NK-92 treated with Interleukin-12 subunit alpha and Interleukin-12 subunit beta, amount 100 ng/mL, for 24 hours (cell line): ENCODE data around the gene SSRP1.
"Not testable (repeated sequence)": the region's sequence is repeated elsewhere in the genome, so short reads cannot be mapped to it uniquely, and the experiment has no call there.

Experiments
- DNase-seq: peaks from one replicate; lab custom pipeline; 2025; lab: John Stamatoyannopoulos, UW

The SSRP1 gene

DNA sequence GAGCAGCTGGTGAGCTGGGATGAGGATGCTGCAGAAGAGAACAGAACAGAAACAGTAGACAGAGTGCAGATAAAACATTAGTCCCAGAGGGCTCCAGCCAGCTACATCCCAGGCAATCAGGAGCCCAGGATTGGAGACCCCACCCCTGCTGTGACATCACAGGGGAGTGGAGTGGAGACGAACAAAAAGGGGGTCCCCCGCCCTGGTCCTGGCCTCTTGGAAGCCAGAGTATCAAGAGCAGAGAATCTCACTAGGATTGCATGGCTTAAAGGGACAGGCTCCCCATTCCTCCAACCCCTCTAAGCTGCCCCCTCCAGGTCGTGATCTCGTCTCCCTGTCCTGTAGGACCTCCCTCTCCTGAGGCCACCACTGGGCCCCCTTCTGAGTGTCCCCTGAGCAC is 2.5 kb upstream of the SSRP1 start, which contains the start of gene P2RX3:
TSS of gene P2RX3 (plus strand) at position 211 of the 400 bp plus-strand sequence. CDS start 199 bp downstream, outside the sequence.
- DNase-seq, result no peak

DNA sequence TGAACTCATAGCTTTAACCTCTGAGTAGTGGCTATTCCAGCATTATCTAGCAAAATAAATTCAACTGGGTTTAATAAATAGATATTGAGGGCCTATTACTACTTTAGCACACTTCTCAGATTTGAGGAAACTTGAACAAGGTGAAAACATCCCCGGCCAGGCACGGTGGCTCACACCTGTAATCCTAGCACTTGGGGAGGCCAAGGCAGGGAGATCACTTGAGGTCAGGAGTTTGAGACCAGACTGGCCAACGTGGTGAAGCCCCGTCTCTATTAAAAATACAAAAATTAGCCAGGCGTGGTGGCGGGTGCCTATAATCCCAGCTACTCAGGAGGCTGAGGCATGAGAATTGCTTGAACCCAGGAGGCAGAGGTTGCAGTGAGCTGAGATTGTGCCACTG is 1.2 kb upstream of the SSRP1 start:
- not testable (repeated sequence) for DNase-seq

DNA sequence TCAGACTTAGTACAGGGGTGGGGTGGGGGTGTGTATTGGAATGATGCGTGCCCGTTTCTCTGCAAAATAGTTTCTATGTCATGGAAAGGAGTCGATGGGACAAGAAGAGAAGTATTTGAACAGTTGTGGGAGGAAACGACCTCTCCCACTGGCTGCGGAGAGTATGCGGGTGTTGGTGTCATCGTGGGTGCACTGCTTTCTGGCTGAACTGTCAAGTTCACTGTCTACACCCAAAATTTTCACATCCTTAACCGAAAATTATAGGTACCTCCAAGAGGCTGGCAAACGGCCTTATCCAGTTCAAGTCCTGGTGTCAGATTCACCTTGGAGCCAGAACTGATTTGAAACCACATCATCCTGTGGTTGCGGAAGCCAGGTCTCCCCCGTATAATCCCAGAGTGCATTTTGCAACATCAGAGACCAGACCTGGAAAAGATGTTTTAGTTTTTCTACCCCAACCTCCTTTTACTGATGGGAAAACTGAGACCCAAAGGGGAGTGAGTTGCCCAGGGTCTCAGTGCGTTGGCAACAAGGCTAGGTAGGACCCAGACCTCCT is 497 bp upstream of the SSRP1 start:
- DNase-seq, result no peak

GRCh38 chr11:57335023-57335342 is 709 bp downstream of the SSRP1 start:
- DNase-seq, result no peak

DNA sequence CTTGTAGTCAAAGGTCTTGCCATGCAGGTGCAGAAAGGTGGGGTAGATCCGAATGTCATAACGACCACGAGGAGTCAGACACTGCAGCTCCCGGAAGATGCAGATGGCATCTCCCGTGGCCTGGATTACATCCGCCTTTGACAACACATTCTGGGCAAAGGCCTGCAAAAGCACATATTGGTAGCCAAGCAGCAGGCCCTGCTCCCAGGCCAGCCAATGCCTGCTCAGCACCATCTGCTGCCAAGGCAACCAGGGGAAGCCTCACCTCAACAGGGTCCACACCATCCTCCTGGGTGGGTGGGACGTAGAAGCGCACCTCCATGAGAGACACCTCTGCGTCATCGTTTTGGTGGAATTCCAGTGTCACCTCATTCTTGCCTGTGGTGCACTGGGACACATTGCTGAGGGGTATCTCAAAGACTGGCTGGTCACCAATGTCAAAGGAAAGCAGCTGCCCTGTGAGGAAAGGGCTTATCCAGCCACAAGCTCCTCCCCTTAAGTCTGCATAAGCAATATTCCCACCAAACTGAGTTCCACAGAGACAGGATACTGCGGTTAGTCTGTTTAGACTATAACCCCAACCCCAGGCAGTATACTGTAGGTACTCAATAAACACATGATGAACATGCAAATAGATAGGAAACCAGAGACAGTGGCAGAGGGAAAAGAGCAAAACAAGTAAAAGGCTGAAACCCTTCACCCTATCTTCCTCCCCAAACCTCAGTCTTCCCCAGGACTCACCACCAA is 2.8 kb downstream of the SSRP1 start:
- DNase-seq, result no peak

DNA sequence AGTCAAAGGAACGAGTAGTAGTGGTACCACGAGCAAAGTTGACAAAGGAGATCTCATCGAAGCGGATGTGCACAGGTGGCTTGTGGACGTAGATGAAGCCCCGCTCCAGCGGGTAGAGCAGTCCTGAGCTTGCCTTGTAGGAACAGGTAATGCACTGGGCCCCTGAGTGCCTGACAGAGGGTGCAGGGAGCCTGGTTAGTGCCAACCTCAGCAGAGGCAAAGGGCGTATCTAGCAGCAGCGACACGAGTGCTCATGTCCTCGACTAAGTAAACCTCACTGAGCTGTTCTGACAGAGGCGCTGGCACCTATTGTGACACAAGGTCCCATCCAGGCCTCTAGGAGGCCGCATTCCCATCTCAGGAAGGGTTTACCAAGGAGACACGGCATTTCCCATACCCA is 4.0 kb downstream of the SSRP1 start:
- no peak for DNase-seq

DNA sequence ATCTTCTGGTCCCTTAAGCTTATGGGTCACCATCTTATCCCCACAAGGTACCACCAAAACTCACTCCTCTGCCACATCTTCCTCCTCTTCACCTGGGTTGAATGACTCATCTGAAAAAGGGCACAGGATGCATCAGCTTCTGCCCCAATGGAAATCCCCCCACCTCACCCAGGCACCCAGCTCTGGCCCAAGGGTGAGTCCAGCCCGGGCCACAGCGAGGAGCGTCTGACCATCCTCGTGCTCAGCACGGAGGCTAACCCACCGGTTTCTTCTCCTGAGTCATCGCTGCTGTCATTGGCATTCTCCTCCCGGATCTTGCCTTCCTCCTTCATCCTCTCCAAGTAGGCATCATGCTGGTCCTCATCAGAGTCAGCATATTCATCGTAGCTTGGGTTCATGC is 5.7 kb downstream of the SSRP1 start:
- no peak for DNase-seq

- DNase-seq, result no peak
Measured at GRCh38 chr11:57327721-57328120, 8.0 kb downstream of the SSRP1 start.

- DNase-seq, result no peak
Measured at GRCh38 chr11:57325735-57326048, 10.0 kb downstream of the SSRP1 start.

GRCh38 chr11:57324886-57325734 is 10.6 kb downstream of the SSRP1 start, which contains the start of gene TNKS1BP1:
Gene TNKS1BP1, minus strand, starts transcription at chr11:57324952. Its CDS starts 3,067 bp downstream, at chr11:57321885.
- DNase-seq, result peak; percentile 87

- DNase-seq, result no peak
Measured at GRCh38 chr11:57324154-57324885, 11.4 kb downstream of the SSRP1 start.

GRCh38 chr11:57323855-57324153 is 11.9 kb downstream of the SSRP1 start:
- DNase-seq, result no peak

- DNase-seq, result no peak
Measured at GRCh38 chr11:57323167-57323854, 12.4 kb downstream of the SSRP1 start.

DNA sequence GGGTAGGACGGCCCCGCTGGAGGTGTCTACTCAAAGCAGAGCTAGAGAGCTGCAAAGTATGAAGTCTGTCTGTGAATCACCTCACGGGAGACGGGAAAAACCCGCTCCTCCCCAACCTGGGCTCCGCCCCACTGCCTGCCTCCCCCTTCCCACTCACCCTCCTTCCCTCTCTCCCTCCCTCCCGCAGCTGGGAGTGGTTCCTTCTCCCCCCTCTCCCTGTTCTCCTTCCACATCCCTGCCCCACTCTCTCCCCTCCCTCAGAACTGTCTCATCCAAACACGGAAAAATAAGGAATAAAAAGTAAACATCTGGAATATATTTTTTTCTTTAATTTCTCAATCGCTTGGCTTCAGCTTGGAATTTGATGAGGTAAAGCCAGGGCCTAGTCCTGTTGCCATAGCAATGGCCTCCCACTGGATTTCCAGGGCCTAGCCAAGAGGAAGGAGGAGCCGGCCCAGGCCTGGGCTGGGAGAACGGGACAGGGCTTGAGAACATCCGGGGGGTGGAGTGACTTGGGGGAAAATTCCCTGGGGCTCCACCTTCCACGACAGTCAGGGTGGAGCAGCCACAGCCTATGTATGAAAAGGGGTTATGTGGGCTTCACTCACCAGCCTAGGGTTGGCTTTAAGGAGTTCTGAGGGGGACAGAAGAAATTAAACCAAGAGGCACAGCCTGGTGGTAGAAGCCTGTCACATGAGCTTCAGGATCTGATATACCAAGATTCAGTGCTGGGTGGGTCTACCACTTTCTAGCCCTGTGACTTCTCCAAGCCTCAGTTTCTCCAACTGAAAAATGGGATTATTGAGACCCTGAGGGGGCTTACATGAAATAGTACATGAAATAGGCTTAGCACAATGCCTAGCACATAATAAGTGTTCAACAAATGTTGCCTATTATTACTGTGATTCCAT is 13.2 kb downstream of the SSRP1 start:
- DNase-seq, result no peak

DNA sequence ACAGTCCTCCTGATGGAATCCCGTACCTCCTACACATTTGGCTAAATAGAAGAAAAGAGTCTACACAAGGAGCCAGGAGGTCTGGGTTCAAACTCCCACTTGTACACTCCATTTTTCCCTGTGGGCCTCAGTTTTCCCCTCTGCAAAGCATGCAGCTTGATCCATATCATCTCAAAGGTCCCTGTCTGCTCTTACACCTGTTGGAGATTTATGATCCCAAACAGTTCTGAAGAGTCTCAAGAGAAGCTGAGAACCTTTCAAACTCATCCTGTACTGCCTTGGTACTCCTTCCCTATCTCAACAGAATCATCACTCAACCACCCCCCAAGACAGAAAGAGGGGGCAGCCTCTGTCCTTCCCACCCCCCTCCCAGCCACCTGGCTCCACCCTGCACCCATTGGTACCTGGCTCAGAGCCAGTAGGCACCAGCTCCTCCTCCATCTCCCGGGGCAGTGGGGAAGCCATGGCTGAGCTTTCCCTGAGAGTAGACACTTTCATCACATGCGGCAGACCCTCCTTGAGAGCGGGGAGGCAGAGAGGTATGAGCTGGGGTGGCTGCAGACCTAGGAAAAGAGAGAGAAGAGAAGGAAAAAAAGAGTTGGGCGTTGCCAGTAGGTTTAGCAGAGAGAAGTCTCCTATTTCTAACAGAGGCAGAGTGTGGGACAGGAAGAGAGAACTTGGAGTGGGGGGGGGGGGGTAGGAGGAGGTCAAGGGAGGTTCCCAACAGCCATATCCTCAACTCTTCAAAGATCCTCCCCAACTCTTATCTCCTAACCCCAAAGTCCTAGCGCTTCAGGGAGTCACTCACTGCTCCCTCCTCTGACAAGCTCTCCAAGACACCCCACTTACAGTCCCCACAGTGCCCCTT is 14.1 kb downstream of the SSRP1 start:
- DNase-seq, result no peak

DNA sequence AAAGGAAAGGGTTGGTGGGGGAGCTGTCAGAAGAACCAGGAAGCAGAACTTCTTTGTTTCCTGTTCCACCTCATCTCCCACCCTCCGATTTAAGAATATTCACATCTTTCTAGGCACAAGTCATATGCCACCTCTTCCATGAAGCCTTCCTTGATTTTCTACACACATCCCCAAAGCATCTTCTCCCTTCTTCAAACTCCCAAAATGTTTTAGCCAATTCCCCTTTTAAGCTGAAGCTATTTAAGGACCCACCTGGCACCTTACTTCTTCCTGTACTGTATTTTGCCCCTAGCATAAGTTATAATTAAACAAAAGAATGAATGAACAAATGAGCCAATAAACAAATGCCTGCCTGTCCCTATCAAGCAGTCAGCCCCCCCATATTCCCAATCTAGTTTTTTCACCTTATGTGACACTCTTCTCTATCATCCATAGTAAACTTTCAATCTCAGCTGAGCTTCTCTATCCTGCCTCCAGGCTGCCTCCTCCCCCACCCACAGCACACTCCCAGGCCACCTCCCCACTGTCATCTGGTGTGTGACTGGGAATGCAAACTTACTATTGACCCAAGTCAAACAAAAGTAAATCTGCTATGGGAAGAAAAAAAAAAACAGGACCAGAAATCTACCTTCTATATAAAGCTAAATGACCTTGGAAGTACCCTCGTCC is 14.8 kb downstream of the SSRP1 start:
- DNase-seq, result no peak

GRCh38 chr11:57320067-57320718 is 15.5 kb downstream of the SSRP1 start:
- no peak for DNase-seq

GRCh38 chr11:57318178-57318577 is 17.5 kb downstream of the SSRP1 start:
- no peak for DNase-seq

GRCh38 chr11:57316017-57316416 is 19.7 kb downstream of the SSRP1 start:
- DNase-seq, result no peak
